ENCODE data around the gene TMEM190.

Gene TMEM190

GRCh38 chr19:55352040-55352439 is 24.6 kb upstream of the TMEM190 start:
- no peak for DNase-seq (ENCODE audit: low read depth)

- DNase-seq (ENCODE audit: low read depth): no peak
Observed at GRCh38 chr19:55352549-55353145, 24.0 kb upstream of the TMEM190 start.

GRCh38 chr19:55353356-55353802 is 23.2 kb upstream of the TMEM190 start:
- no peak for DNase-seq (ENCODE audit: low read depth)

- peak; percentile 32 for DNase-seq (ENCODE audit: low read depth)
Observed at GRCh38 chr19:55353803-55354697, 22.6 kb upstream of the TMEM190 start.

- DNase-seq (ENCODE audit: low read depth): no peak
Observed at GRCh38 chr19:55354698-55355212, 21.9 kb upstream of the TMEM190 start, which contains the start of gene COX6B2. COX6B2 (minus strand) TSS chr19:55354719; CDS start chr19:55354521, 198 bp downstream.

GRCh38 chr19:55355213-55355821 is 21.3 kb upstream of the TMEM190 start:
- no peak for DNase-seq (ENCODE audit: low read depth)

GRCh38 chr19:55358493-55358892 is 18.1 kb upstream of the TMEM190 start:
- DNase-seq (ENCODE audit: low read depth): no peak

GRCh38 chr19:55358943-55359908 is 17.4 kb upstream of the TMEM190 start:
- no peak for DNase-seq (ENCODE audit: low read depth)

- no peak for DNase-seq (ENCODE audit: low read depth)
Observed at GRCh38 chr19:55360902-55361301, 15.7 kb upstream of the TMEM190 start.

- DNase-seq (ENCODE audit: low read depth): no peak
Observed at GRCh38 chr19:55362174-55362989, 14.2 kb upstream of the TMEM190 start.

GRCh38 chr19:55362990-55363716 is 13.5 kb upstream of the TMEM190 start, which contains the start of gene GARIN5B:
GARIN5B (minus strand) TSS chr19:55363260; CDS start chr19:55363066, 194 bp downstream.
- no peak for DNase-seq (ENCODE audit: low read depth)

- no peak for DNase-seq (ENCODE audit: low read depth)
Observed at GRCh38 chr19:55365245-55365644, 11.4 kb upstream of the TMEM190 start.

- DNase-seq (ENCODE audit: low read depth): no peak
Observed at GRCh38 chr19:55365964-55366363, 10.7 kb upstream of the TMEM190 start.

- DNase-seq (ENCODE audit: low read depth): no peak
Observed at GRCh38 chr19:55366790-55367189, 9.8 kb upstream of the TMEM190 start.

- no peak for DNase-seq (ENCODE audit: low read depth)
Observed at GRCh38 chr19:55368106-55368505, 8.5 kb upstream of the TMEM190 start.

- no peak for DNase-seq (ENCODE audit: low read depth)
Observed at GRCh38 chr19:55368701-55369563, 7.7 kb upstream of the TMEM190 start.

- DNase-seq (ENCODE audit: low read depth): no peak
Observed at GRCh38 chr19:55369653-55370304, 6.8 kb upstream of the TMEM190 start.

- no peak for DNase-seq (ENCODE audit: low read depth)
Observed at GRCh38 chr19:55370305-55370988, 6.2 kb upstream of the TMEM190 start, which contains the start of gene IL11. IL11 (minus strand) TSS chr19:55370463; CDS start chr19:55370310, 153 bp downstream.

Measured in activated T-cell treated with anti-CD3 and anti-CD28 coated beads for 24 hours (primary cell).